ENCODE data around the gene BRCA2.

BRCA2 gene

GRCh38 chr13:32427852-32428580, 112.7 kb downstream of the BRCA2 start, which contains the start of gene N4BP2L1:
Gene N4BP2L1 (minus strand): TSS chr13:32428130. CDS start chr13:32428082, 48 bp downstream.
- peak; percentile 68 to 83 for DNase-seq (ENCODE audit: low read depth in 2 of 2)

- no peak for DNase-seq (ENCODE audit: low read depth in 2 of 2)
Observed at GRCh38 chr13:32428581-32429432, 113.5 kb downstream of the BRCA2 start.

GRCh38 chr13:32429433-32429909, 114.2 kb downstream of the BRCA2 start:
- no peak for DNase-seq (ENCODE audit: low read depth in 2 of 2)

GRCh38 chr13:32430018-32430747, 114.9 kb downstream of the BRCA2 start:
- DNase-seq (ENCODE audit: low read depth in 2 of 2), result no peak

- DNase-seq (ENCODE audit: low read depth in 2 of 2), result no peak
Observed at GRCh38 chr13:32431361-32431760, 116.1 kb downstream of the BRCA2 start.

GRCh38 chr13:32432856-32433255, 117.5 kb downstream of the BRCA2 start:
- no peak for DNase-seq (ENCODE audit: low read depth in 2 of 2)

GRCh38 chr13:32438871-32439270, 123.6 kb downstream of the BRCA2 start:
- no peak for DNase-seq (ENCODE audit: low read depth in 2 of 2)

GRCh38 chr13:32443111-32443510, 127.8 kb downstream of the BRCA2 start:
- no peak for DNase-seq (ENCODE audit: low read depth in 2 of 2)

GRCh38 chr13:32445461-32445860, 130.2 kb downstream of the BRCA2 start:
- no peak for DNase-seq (ENCODE audit: low read depth in 2 of 2)

- DNase-seq (ENCODE audit: low read depth in 2 of 2), result no peak
Observed at GRCh38 chr13:32446220-32446619, 130.9 kb downstream of the BRCA2 start.

GRCh38 chr13:32446773-32447465, 131.6 kb downstream of the BRCA2 start:
- DNase-seq (ENCODE audit: low read depth in 2 of 2), result no peak

GRCh38 chr13:32447894-32448623, 132.8 kb downstream of the BRCA2 start:
- DNase-seq (ENCODE audit: low read depth in 2 of 2), result no peak

GRCh38 chr13:32448972-32449371, 133.7 kb downstream of the BRCA2 start:
- no peak for DNase-seq (ENCODE audit: low read depth in 2 of 2)
